ENCODE data around the gene AP3B1.

The AP3B1 gene

GRCh38 chr5:78132507-78132906 lies 162.0 kb downstream of the AP3B1 start:
- TF ChIP-seq CTCF (IDR thresholded peaks at IDR 0.05; ENCODE audit: low read depth, low read length) = no peak
- H3K4me3 ChIP-seq (ENCODE audit: low read depth, low read length) = no peak overlapping the region

- no peak overlapping the region for H3K4me3 ChIP-seq (ENCODE audit: low read depth, low read length)
- no peak for TF ChIP-seq CTCF (IDR thresholded peaks at IDR 0.05; ENCODE audit: low read depth, low read length)
Observed at GRCh38 chr5:78129597-78129996, 164.9 kb downstream of the AP3B1 start.

- TF ChIP-seq CTCF (IDR thresholded peaks at IDR 0.05; ENCODE audit: low read depth, low read length) = no peak
Observed at GRCh38 chr5:78127875-78128274, 166.6 kb downstream of the AP3B1 start.

GRCh38 chr5:78126536-78126935 lies 168.0 kb downstream of the AP3B1 start:
- H3K4me3 ChIP-seq (ENCODE audit: low read depth, low read length) = no peak overlapping the region
- no peak for TF ChIP-seq CTCF (IDR thresholded peaks at IDR 0.05; ENCODE audit: low read depth, low read length)

More at GRCh38 chr5:78127875-78128274, 166.6 kb downstream of the AP3B1 start:
- H3K4me3 ChIP-seq (ENCODE audit: low read depth, low read length) = no peak overlapping the region

- no peak overlapping the region for H3K4me3 ChIP-seq (ENCODE audit: low read depth, low read length)
- TF ChIP-seq CTCF (IDR thresholded peaks at IDR 0.05; ENCODE audit: low read depth, low read length) = no peak
Observed at GRCh38 chr5:78116167-78116566, 178.3 kb downstream of the AP3B1 start.

GRCh38 chr5:78113689-78114264 lies 180.7 kb downstream of the AP3B1 start:
- no peak for TF ChIP-seq CTCF (IDR thresholded peaks at IDR 0.05; ENCODE audit: low read depth, low read length)
- H3K4me3 ChIP-seq (ENCODE audit: low read depth, low read length) = no peak overlapping the region

GRCh38 chr5:78112931-78113330 lies 181.6 kb downstream of the AP3B1 start:
- H3K4me3 ChIP-seq (ENCODE audit: low read depth, low read length) = no peak overlapping the region
- no peak for TF ChIP-seq CTCF (IDR thresholded peaks at IDR 0.05; ENCODE audit: low read depth, low read length)
